GM21526 (cell line): Measurements from ENCODE around the gene ANGEL1.

ENCODE experiments used
- ATAC-seq: cut with Tn5 transposase; IDR thresholded peaks from one replicate; pipeline ENCODE4 v1.9.1; 2021; ENCODE audit warnings: moderate library complexity; ENCODE audit not compliant: unreplicated experiment, low FRiP score

The ANGEL1 gene

GRCh38 chr14:76780058-76780345, 32.7 kb downstream of the ANGEL1 start:
- no peak for ATAC-seq

GRCh38 chr14:76779221-76780057, 33.2 kb downstream of the ANGEL1 start:
- ATAC-seq, result no peak

- no peak for ATAC-seq
These were observed 34.0 kb downstream of the ANGEL1 start for GRCh38 chr14:76778546-76779215.

GRCh38 chr14:76777721-76778120, 35.0 kb downstream of the ANGEL1 start:
- no peak for ATAC-seq

- no peak for ATAC-seq
These were observed 36.0 kb downstream of the ANGEL1 start for GRCh38 chr14:76776428-76777251.

- ATAC-seq, result no peak
These were observed 36.8 kb downstream of the ANGEL1 start for GRCh38 chr14:76775695-76776427.

- no peak for ATAC-seq
These were observed 37.6 kb downstream of the ANGEL1 start for GRCh38 chr14:76774821-76775694.

GRCh38 chr14:76773956-76774820, 38.5 kb downstream of the ANGEL1 start:
- no peak for ATAC-seq

- ATAC-seq, result no peak
These were observed 39.3 kb downstream of the ANGEL1 start for GRCh38 chr14:76773188-76773885.

- no peak for ATAC-seq
These were observed 40.1 kb downstream of the ANGEL1 start for GRCh38 chr14:76772300-76773187.

- no peak for ATAC-seq
These were observed 41.2 kb downstream of the ANGEL1 start for GRCh38 chr14:76771437-76771980.

GRCh38 chr14:76770521-76771436, 41.9 kb downstream of the ANGEL1 start:
- no peak for ATAC-seq

GRCh38 chr14:76769636-76770292, 42.9 kb downstream of the ANGEL1 start:
- ATAC-seq, result no peak

GRCh38 chr14:76768671-76769500, 43.8 kb downstream of the ANGEL1 start:
- ATAC-seq, result no peak
